Stimulated activated CD8-positive, alpha-beta memory T cell treated with anti-CD3 and anti-CD28 coated beads, Interleukin-15, amount 100 ng/mL, for 4 hours (primary cell): ENCODE results near the gene MGP.

Experiments
- DNase-seq, 2 donors: peaks; one replicate each; pipeline ENCODE4 v3.0.0-alpha.2; 2020; ENCODE audit warnings: low read depth in 2 of 2

The MGP gene

DNA sequence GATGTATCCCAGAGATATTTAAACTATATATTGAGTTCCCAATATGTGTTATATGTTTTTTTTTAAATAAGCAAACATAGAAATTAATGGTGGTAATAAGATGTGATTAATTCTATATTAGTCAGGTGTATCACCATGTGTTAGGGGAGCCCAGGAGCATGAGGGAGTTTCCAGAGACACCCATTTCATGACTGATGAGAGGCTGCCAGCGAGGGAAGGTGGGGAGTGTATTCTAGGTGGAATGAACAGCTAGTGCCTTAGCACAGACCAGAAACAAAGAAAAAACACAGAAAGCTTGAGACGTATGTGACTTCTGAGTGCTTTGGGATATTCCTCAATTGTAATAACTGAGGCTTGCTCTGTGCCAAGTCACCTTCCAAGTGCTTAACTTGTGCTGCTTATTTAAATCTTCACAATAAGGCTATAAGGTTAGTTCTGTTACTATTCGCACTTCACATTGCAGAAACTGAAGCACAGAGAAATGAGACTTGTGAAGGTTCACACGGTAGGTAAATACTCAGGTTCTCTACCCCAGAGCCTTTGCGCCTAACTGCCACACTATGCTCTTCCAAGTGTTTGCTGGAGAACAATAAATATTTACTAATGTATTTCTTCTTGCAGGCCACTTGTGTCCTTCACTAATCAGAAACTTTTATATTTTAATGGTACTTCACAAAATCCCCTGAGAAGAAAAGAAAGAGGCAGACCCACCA lies 17.9 kb upstream of the MGP start:
- DNase-seq = no peak

DNA sequence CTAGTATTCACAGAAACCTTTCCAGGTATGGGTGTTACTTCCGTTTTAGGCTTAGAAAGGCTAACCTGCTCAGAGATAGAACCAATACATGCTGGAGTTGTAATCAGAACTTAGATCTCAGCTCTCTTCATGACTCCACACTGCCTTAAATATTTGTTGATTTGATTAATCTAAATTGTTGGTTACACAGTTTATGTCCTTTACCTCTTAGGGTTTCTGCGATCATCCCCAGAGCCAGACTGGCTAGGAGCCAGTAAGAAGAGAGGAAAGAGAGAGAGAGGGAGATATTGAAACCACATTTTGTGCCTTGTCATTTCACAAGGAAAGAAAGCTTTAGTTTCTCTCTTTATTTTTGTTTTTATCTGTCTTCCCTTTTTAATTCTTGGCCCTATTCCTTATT lies 16.8 kb upstream of the MGP start:
- no peak for DNase-seq

DNA sequence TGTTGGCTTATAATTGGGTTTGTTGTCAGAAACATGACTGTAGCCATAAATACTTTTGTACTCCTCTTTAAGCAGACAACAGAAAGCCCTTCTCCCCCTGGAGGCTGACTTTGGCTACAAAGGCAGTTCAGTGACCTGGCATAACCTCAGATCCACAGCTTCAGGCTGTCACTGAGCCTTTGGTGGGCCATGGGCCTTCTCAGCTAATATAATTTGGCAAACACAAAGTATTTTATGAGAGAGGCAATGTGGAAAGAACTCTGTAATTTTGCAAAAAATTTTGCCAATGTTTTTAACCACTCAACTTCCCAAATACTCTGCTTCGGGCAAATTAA lies 15.5 kb upstream of the MGP start:
- DNase-seq = no peak

DNA sequence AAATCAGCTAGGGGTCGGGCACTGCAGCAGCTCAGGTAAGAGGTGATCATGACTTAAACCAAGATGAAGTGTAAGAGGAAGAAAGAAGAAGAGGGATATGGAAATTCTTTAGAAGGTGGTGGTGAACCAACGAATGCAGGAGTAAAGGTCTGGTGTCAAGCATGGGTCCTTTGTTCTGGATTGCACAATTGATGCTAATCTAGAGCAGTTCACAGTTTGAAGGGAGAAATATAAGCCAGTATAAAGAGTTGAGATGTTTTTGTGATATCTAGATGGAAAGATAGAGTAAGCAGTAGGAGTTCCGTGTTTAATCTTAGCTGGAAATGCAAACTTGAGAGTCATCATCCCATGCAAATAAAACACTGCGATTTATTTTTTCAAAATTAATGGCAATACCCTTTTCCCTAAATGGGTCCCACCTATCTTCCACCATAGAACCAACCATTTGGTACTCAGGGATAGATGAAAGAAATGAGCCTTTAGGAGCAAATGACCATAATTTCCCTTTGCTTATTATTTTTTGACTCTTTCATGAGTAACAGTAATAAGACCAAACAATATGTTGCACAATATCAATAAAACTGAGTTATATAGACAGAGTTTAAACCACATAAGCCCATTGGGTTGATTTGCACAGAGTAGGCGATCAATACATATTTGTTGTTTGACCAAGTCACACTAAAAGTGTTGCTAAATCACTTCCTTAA lies 15.0 kb upstream of the MGP start:
- no peak for DNase-seq

DNA sequence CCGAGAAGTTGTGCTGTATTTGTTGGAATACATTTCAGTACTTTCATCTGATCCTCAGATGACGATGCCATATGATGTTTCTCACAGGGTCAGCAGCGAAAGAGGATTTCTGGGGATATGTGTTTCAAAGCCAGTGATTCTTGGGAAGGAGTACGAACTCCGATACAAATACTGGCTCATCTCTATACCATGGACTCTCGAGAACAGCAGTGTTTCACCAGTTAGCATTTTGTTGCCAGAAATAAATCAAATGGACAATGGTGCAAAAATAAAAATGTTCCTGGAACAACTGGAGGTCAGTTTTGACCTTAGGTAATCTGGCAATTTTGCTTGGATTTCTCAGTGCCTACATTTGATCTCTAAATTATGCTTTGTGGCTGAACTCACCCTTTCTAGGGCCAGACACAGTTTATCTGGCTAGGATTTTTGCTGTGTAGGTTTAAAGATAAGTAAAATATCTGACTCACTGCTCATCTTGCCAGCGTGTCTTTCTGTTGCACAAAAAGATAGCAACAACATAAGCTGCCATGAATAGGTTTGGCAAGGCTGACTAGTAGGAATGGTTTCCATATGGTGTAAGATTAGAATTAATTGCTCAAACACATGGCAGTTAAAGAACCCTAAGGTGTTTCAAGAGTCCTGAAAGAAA lies 11.0 kb upstream of the MGP start:
- DNase-seq = no peak

DNA sequence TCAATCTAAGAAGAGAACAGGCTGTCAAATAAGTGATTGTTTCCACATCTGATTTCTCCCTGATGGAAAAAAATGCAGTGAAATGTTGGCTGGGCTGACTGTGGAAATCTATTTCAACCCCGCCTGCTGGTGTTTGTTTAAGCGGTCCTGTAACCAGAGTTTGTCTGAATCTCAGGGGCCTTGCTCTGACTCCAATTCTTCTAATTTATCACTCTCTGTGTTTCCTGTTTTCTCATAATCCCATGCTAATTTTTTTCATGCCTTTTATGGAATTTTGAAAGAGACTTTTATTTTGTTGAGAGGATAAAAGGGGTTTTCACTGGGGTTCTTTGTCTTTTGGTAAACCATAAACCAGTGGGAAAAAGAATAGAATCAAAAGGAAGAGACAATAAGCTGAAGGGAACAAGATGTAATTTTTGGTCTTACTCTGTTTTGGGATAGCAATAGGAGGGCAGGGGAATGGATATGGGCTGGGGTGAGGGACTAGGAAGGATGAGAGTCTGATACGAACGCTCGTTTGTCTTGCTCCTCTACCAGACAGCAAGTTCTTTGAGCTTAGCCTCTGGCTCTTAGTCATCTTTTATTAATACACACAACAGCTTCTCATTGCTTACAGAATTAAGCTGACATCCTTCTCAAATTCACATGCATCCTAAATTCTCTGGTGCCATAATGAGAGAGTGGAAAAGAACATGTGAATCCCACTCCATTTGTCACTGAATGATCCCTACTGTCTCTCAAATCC lies 8.0 kb upstream of the MGP start:
- no peak for DNase-seq

DNA sequence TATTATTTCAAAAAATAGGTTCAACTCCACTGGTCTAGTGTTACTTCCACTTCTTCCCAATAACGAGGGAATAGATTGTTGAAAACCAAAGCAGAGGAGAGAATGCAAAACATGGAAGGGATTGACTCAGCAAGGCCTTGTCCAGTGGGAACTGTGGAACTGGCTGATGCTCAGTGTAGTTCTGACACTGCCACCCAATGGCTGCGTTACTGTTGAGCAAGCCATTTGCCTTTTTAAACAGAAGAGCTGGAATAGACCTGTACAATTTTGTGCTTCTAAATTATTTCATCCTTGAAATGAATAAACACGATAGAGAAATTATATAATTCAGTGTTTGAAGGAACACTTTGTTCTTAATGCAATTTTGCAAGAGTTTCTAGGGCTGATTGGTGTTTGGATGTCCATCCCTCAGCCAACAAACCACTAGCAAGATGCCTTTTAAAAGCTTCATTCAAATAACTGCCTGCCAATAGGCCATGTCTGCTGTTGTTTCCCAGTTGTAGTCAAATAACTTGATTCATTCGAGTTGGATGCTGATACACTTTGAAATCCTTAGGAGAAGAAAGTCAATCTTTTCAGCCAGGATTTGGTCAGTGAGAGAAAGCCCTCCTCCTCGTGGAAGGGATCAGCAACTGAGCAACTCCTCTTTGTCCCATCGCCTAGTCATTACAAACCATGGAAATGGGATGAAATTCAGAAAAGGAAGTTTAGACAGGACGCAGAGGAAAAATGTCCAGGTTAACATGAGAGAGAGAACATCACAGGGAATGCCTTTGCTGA lies 7.3 kb upstream of the MGP start:
- no peak for DNase-seq

DNA sequence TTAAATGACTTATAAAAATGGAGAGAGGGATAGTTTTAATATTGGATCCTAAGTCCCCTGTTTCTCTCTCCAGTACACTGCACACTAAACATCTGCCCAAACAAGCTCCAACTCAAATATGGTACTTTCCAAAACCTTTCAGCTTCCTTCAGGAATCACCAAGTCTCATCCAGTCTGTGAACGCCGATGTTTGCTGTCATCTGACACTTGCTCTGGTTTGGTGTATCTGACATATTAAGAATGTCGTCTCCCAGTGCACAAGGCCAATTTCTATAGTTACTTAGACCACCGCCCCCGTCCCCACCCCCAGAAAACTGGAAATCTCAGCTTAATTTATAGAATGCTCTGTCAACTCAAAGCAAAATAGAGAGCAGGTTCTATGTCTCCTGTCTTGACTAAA lies 5.0 kb upstream of the MGP start:
- DNase-seq = no peak

DNA sequence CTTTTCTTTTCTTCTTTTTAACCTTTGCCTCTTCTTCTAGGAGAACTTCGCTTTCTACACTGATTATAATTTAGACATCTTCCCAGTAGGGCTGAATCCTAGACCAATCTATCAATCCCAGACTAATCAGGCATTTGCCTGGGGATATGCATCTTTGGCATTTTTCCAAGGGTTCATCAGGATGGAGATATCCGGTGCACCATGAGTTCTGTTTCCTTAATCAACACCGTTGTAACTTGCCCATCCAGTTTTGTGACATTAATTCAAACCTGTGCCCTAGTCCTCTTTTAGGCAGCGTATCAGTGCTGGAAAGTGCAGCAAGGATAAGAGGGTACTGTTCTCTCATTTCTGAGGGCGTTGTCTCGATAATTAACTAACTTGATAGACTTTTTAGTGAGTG lies 617 bp upstream of the MGP start:
- no peak for DNase-seq

DNA sequence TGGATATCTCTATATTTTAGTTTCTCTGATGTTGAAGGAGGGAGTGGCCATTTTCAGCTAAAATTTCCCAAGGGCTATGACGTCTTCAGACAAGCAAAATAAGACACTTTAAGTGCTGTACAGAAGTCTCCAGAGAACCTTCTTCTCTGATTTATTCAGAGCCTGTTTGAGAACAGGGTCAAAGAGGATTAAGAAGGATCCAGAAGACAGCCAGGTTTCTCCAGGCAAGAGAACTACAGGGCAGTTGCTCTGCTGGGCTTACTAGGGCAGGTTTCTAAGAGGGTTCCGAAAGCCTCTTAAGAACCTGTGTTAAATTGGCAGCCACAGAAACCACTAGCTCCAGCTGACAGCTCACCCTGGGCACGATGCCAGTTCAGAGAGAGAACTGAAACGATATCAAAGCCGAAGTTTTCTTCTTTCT lies 1.2 kb downstream of the MGP start:
- DNase-seq = peak; percentile 50 to 71

DNA sequence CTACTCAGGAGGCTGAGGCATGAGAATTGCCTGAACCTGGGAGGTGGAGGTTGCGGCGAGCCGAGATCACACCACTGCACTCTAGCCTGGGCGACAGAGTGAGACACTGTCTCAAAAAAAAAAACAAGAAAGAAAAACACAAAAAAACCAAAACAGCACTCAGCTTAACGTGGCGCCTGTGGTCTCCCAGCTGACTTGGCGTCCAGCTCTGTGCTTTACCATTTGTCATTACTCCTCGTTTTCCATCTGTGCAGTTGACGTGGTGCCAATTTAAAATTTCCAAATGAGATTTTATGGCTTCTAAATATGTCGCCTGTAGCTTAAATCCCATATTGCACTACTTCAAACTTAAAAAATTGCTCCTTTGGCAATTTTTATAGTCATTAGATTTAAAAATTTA lies 2.0 kb downstream of the MGP start:
- no peak for DNase-seq

DNA sequence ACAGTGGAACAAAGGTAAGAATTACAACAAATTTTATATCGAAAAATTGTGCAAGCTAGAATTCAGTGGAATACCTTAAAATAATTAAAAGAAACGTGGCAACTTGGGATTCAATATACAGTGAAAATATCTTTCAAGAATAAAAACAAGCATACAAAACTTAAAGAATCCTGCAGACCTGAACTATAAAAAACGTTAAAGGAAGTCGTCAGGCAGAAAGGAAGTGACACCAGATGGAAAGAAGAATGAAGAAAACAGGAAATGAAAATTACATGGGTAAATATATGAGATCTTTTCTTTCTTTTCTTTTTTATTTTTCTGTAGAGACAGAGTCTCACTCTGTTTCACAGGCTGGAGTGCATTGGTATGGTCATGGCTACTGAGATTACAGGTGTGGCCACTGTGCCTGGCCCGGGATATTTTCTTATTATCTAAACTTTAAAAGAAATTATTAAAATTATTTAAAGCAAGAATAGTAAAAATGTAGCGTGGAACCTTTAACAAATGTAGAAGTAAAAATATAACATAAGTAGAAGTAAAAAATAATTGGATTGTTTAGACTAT lies 4.7 kb downstream of the MGP start:
- no peak for DNase-seq

DNA sequence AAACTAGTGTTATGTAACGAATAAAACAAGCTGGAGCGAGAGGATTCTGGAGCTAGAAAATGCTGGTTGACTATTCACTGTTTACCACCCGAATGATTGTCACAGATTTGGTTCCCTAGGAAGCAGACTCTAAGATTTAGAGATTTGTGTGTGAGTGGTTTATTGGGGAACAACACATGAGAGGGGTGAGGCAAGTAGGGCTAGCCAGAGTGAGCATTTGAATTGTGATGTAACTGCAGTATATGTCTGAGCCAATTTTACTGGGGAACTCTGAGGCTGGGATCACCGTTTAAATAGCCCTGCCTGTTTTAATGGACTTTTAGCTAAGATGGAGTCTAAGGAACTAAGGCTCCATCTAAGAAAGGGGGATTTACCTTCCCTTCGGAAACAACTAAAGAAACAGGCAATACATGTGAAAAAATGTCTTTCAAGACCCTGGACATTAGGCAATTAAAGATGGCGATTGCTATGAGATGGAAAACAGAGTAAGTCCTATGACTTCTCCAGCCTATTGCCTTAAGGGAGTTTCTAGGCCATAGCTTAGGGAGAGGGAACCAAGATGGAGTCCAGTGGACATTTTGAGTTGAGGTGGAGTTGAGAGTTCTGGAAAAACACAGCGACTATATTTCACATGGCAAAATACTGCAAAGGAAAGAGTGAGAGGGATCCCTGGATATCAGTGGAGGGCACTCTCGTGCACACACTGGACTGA lies 6.3 kb downstream of the MGP start:
- DNase-seq = no peak

DNA sequence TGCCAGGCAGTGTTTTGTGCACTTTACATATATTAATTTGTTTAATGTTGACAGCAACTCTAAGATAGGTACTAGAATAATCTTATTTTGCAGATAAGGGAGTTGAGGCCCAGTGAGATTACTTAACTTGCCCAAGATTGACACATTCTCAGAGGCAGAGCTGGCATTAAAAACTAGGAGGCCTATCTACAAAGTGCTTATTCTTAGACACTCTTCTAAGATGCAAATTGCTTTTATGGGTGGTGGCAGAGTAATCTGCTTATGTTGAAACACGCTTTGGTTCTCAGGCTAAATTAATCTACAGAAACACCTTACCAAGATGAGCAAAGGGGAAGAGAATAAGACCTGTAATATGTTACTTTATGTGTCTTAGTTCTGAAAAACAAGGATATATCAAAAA lies 7.2 kb downstream of the MGP start:
- no peak for DNase-seq

DNA sequence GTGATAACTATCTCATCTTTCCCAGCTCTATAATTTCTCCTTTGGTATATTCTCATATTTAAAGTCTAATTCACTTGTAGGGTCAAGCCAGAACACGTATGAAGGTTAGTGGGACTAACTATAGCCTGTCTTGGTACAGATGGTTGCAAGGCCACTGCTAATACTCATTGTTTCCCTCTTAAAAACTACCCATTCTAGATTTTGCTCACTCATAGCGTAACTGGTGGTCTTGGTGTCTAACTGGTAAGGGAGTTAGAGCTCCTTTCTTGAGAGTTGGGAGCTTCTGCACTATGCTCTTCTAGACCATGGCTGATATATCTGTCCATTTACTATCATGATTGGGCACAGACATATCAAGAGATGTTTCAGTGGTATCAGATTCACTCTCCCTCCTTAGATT lies 8.8 kb downstream of the MGP start:
- DNase-seq = no peak

DNA sequence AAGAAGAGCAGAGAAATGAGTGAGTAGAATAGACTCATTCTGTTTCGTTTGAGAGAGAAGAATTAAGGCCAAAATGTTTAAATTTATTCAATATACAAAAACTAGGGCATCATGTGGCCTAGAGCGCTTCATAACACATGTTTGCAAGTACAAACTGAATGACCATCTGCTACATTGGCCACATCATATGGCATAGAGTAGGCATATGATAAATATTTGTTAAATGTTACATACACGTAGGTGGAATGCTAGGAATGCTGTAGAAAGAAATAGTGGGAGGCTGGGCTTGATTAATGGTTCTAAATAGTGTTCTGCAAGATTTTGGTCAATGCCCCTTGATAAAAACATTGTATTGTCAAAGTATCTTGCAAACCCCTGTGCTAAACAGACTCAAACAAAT lies 10.8 kb downstream of the MGP start:
- no peak for DNase-seq

DNA sequence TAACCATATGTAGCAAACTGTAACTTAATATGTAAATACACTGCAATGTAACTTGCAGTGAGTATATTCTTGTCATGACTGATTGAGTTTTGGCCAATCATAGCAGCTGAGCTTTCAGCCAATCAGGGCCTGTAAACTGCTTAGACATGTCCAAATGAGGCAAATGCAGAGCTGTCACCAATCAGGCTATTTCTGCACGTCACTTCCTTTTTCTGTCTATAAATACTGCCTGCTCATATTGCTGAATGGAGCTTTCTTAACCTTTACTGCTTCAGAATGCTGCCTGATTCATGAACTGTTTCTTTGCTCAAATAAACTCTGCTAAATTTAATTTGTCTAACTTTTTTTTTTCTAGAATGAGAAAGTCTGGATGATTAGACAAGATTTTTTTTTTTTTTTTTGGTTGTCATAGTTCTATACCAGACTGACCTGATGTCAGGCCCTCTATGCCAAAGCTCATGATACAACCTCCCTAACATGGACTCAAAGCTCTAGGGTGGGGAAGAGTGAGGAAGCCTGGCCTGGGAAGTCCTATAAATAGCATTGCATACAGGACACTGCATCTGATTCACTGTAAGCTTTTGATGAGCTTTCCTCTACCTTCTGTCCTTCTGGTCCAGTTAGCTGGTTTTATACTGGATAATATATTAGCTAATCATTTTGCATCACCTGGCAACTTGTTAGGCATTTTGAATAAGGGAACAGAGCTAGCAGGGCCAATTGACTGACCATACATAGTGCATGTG lies 12.0 kb downstream of the MGP start:
- DNase-seq = no peak

DNA sequence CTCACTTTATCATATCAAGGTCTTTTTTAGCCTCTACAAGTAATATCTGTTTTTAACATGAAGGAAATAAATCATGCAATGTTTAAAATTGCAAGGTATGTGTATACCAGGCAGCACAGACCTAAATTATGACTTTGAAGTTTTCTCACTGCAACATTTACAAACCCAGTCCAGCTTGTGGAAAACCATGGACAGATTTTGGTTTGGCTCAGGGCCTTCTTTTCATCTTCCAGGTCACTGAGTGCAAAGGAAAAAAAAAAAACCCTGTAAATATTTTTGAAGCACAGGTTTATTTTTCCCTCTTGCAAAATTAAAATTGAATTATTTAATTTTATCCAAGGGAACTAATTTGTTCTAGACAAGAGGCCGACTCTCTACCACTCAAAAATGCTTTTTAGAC lies 13.8 kb downstream of the MGP start:
- DNase-seq = no peak

DNA sequence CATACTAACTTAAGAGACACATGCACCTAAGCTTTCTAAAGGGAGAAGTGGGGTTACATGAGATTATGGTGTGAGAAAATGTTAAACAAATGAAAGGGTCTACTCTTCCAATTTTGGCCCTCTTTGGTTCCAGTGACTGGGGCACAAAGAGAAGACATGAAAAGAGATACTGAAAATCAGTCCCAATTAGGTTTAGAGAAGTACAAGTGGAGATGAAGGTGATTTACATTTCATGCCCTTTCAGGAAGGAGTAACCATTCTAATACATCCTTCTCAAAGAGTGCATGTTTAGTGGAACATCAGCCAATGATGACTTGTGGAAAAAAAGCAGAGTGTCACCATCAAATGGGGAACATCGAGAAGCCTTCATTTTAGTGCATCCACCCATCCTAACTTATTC lies 14.4 kb downstream of the MGP start:
- DNase-seq = no peak

DNA sequence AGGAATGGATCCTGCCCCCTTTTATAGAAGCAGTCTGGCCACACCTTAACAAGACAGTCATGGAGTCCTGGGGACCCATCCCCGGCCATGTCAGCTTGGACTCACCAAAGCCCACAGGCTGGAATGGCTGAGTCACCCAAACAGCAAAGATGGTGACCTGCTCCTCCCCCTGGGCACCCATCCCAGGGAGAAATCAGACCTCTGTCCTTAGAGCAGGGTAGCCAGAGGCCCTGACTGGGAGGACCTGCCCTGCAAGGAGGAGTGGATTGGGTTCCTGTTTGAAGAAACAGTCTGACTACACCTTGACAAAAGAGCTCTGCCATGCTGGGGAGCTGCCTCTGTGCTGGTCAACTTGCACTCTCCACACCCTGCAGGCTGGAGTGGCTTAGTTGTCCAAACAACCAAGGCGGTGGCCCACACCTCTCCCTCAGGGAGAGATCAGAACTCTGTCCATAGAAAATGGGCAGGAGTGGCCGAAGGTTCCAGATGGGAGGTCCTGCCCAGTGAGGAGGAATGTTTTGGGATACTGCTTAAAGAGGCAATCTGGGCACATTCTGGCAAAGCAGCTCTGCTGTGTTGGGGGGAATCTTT lies 16.6 kb downstream of the MGP start:
- DNase-seq = no peak
